ENCODE results near the gene COL6A3. TPM values are rescaled to one million over a fixed set of nuclear protein-coding genes. Genes with fewer than 3 reads are reported as not detected.

COL6A3 gene
- total RNA-seq, 1 donor from 2014 or later = 57.1 TPM

DNA sequence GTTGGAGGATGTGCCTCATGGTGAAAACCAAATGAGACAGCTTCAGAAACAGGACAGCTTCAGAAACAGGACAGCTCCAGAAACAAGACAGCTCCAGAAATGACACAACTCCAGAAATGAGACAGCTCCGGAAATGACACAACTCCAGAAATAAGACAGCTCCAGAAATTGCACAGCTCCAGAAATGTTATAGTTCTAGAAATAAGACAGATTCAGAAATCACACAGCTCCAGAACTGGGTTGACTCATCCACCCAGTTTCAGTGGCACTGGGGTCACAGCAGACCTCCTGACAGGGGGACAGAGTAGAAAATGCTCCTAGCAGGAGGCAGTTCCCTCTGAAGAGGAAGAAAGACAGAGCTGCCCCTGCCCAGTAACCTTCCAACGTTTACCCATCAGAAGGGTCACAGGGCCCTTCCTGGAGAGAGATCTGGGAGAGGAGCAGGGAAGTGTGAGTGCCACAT is 26.9 kb upstream of the COL6A3 start:
- Histone ChIP-seq H3K27me3 (ENCODE audit: low read depth) (peaks cover 19% of the 10 kb centered on the region), H3K9me3 (replicated peaks) (peaks cover 9% of the 10 kb centered on the region), H3K27ac (replicated peaks) (peak overlapping the region; percentile 28), H3K4me3 (no peak overlapping the region), H3K4me1 (peaks cover 9% of the 10 kb centered on the region), H3K36me3 (no peaks in the 10 kb centered on the region)
- TF ChIP-seq, protein P1, sequence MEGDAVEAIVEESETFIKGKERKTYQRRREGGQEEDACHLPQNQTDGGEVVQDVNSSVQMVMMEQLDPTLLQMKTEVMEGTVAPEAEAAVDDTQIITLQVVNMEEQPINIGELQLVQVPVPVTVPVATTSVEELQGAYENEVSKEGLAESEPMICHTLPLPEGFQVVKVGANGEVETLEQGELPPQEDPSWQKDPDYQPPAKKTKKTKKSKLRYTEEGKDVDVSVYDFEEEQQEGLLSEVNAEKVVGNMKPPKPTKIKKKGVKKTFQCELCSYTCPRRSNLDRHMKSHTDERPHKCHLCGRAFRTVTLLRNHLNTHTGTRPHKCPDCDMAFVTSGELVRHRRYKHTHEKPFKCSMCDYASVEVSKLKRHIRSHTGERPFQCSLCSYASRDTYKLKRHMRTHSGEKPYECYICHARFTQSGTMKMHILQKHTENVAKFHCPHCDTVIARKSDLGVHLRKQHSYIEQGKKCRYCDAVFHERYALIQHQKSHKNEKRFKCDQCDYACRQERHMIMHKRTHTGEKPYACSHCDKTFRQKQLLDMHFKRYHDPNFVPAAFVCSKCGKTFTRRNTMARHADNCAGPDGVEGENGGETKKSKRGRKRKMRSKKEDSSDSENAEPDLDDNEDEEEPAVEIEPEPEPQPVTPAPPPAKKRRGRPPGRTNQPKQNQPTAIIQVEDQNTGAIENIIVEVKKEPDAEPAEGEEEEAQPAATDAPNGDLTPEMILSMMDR (IDR thresholded peaks at IDR 0.05; ENCODE audit: borderline replicate concordance) = no peak
- intact Hi-C loops (cut with micrococcal nuclease) = no loop called here
- no peak for DNase-seq

GRCh38 chr2:237438080-237438940 is 24.3 kb upstream of the COL6A3 start:
- TF ChIP-seq, protein P1 (IDR thresholded peaks at IDR 0.05; ENCODE audit: borderline replicate concordance) = no peak
- H3K27me3 ChIP-seq (ENCODE audit: low read depth) = peaks cover 33% of the 10 kb centered on the region
- no peak overlapping the region for H3K27ac ChIP-seq (replicated peaks)
- no peak overlapping the region for H3K4me3 ChIP-seq
- no peaks in the 10 kb centered on the region for H3K36me3 ChIP-seq
- peaks cover 30% of the 10 kb centered on the region for H3K4me1 ChIP-seq
- peaks cover 9% of the 10 kb centered on the region for H3K9me3 ChIP-seq (replicated peaks)
- no peak for DNase-seq
- intact Hi-C loops (cut with micrococcal nuclease) = no loop called here

GRCh38 chr2:237437566-237437965 is 23.6 kb upstream of the COL6A3 start:
- TF ChIP-seq, protein P1 (IDR thresholded peaks at IDR 0.05; ENCODE audit: borderline replicate concordance) = no peak
- H3K4me3 ChIP-seq = no peak overlapping the region
- DNase-seq = no peak
- intact Hi-C loops (cut with micrococcal nuclease) = no loop called here
- peaks cover 40% of the 10 kb centered on the region for H3K27me3 ChIP-seq (ENCODE audit: low read depth)
- no peaks in the 10 kb centered on the region for H3K36me3 ChIP-seq
- H3K9me3 ChIP-seq (replicated peaks) = peaks cover 9% of the 10 kb centered on the region
- peaks cover 33% of the 10 kb centered on the region for H3K4me1 ChIP-seq
- no peak overlapping the region for H3K27ac ChIP-seq (replicated peaks)

- peak overlapping the region; percentile 54 for H3K27ac ChIP-seq (replicated peaks)
- DNase-seq = no peak
- H3K4me3 ChIP-seq = no peak overlapping the region
- intact Hi-C loops (cut with micrococcal nuclease) = no loop called here
- H3K4me1 ChIP-seq = peaks cover 40% of the 10 kb centered on the region
- TF ChIP-seq, protein P1 (IDR thresholded peaks at IDR 0.05; ENCODE audit: borderline replicate concordance) = no peak
- peaks cover 9% of the 10 kb centered on the region for H3K9me3 ChIP-seq (replicated peaks)
- no peaks in the 10 kb centered on the region for H3K36me3 ChIP-seq
- peaks cover 37% of the 10 kb centered on the region for H3K27me3 ChIP-seq (ENCODE audit: low read depth)
Observed at GRCh38 chr2:237435844-237436587, 22.1 kb upstream of the COL6A3 start.

- TF ChIP-seq, protein P1 (IDR thresholded peaks at IDR 0.05; ENCODE audit: borderline replicate concordance) = no peak
- Histone ChIP-seq H3K36me3 (no peaks in the 10 kb centered on the region), H3K4me1 (peaks cover 40% of the 10 kb centered on the region), H3K27me3 (ENCODE audit: low read depth) (peaks cover 31% of the 10 kb centered on the region), H3K27ac (replicated peaks) (peak overlapping the region; percentile 54), H3K4me3 (no peak overlapping the region), H3K9me3 (replicated peaks) (peaks cover 9% of the 10 kb centered on the region)
- DNase-seq = no peak
- intact Hi-C loops (cut with micrococcal nuclease) = no loop called here
Observed at GRCh38 chr2:237434866-237435311, 20.9 kb upstream of the COL6A3 start.

All from left ventricle myocardium inferior (tissue), 1 donor.